H9 (cell line): ENCODE data around the gene MAL. TPM values are rescaled to one million over a fixed set of nuclear protein-coding genes. Genes with fewer than 3 reads are reported as not detected.

Experiments
- DNase-seq: peaks from one replicate; pipeline ENCODE4 v3.0.0-alpha.2; 2017
- H2AFZ ChIP-seq: one replicate; pipeline ENCODE4 v1.6.1; 2013; ENCODE audit warnings: mild to moderate bottlenecking, low read length, control low read depth, moderate library complexity
- H2AK5ac ChIP-seq: 2 replicates; pipeline ENCODE4 v1.6.1; 2013; ENCODE audit warnings: low read length, control low read depth, mixed read lengths; ENCODE audit not compliant: insufficient read length
- H2BK120ac ChIP-seq: one replicate; pipeline ENCODE4 v1.6.1; 2013; ENCODE audit warnings: low read depth, mild to moderate bottlenecking, low read length, control low read depth, inconsistent platforms; ENCODE audit not compliant: poor library complexity, severe bottlenecking
- H2BK12ac ChIP-seq: 2 replicates; pipeline ENCODE4 v1.6.1; 2013; ENCODE audit warnings: low read length, control low read depth, mixed read lengths, low read depth; ENCODE audit not compliant: insufficient read length
- H2BK15ac ChIP-seq: 2 replicates; pipeline ENCODE4 v1.6.1; 2013; ENCODE audit warnings: low read depth, low read length, control low read depth
- H2BK20ac ChIP-seq: one replicate; pipeline ENCODE4 v1.6.1; 2013; ENCODE audit warnings: low read depth, mild to moderate bottlenecking, low read length, control low read depth, inconsistent platforms; ENCODE audit not compliant: poor library complexity, severe bottlenecking
- H2BK5ac ChIP-seq: 2 replicates; pipeline ENCODE4 v1.6.1; 2013; ENCODE audit warnings: low read length, control low read depth, mixed read lengths; ENCODE audit not compliant: insufficient read length
- H3K14ac ChIP-seq: 2 replicates; pipeline ENCODE4 v1.6.1; 2013; ENCODE audit warnings: low read length, control low read depth; ENCODE audit not compliant: insufficient read depth
- H3K18ac ChIP-seq: 2 replicates; pipeline ENCODE4 v1.6.1; 2013; ENCODE audit warnings: low read depth, mild to moderate bottlenecking, mixed read lengths, low read length, control low read depth; ENCODE audit not compliant: insufficient read length
- H3K23ac ChIP-seq: 2 replicates; pipeline ENCODE4 v1.6.1; 2013; ENCODE audit warnings: low read length, control low read depth, mixed read lengths, low read depth; ENCODE audit not compliant: insufficient read length
- H3K23me2 ChIP-seq: 2 replicates; pipeline ENCODE4 v1.6.1; 2013; ENCODE audit warnings: low read depth, mild to moderate bottlenecking, mixed read lengths, low read length, control low read depth; ENCODE audit not compliant: insufficient read length, poor library complexity, severe bottlenecking
- H3K27ac ChIP-seq: 2 replicates; pipeline ENCODE4 v1.5.1; 2013; ENCODE audit warnings: low read length, control low read depth, mixed read lengths, low read depth; ENCODE audit not compliant: insufficient read length
- H3K27me3 ChIP-seq: 2 replicates; pipeline ENCODE4 v1.6.1; 2013; ENCODE audit warnings: low read length, control low read depth, inconsistent platforms; ENCODE audit not compliant: insufficient read depth
- H3K4ac ChIP-seq: 2 replicates; pipeline ENCODE4 v1.6.1; 2013; ENCODE audit warnings: low read depth, mild to moderate bottlenecking, control low read depth, inconsistent platforms, low read length, moderate library complexity
- H3K4me1 ChIP-seq: 2 replicates; pipeline ENCODE4 v1.6.1; 2013; ENCODE audit warnings: low read length, control low read depth, inconsistent platforms; ENCODE audit not compliant: insufficient read depth
- H3K4me2 ChIP-seq: 2 replicates; pipeline ENCODE4 v1.6.1; 2013; ENCODE audit warnings: low read length, control low read depth, mixed read lengths; ENCODE audit not compliant: insufficient read length, insufficient read depth
- H3K56ac ChIP-seq: 2 replicates; pipeline ENCODE4 v1.6.1; 2013; ENCODE audit warnings: low read depth, mild to moderate bottlenecking, mixed read lengths, low read length, control low read depth; ENCODE audit not compliant: insufficient read length
- H3K79me1 ChIP-seq: 2 replicates; pipeline ENCODE4 v1.6.1; 2013; ENCODE audit warnings: low read depth, mild to moderate bottlenecking, moderate library complexity, low read length, control low read depth, inconsistent platforms; ENCODE audit not compliant: insufficient read depth, poor library complexity, severe bottlenecking
- H3K79me2 ChIP-seq: 2 replicates; pipeline ENCODE4 v1.6.1; 2013; ENCODE audit warnings: low read length, control low read depth, inconsistent platforms; ENCODE audit not compliant: insufficient read depth
- H3K9ac ChIP-seq: 2 replicates; pipeline ENCODE4 v1.6.1; 2013; ENCODE audit warnings: low read length, control low read depth, mixed read lengths; ENCODE audit not compliant: insufficient read length; ENCODE audit errors: extremely low read depth
- H3K9me3 ChIP-seq: one replicate; pipeline ENCODE4 v1.6.1; 2013; ENCODE audit warnings: low read depth, low read length, inconsistent platforms; ENCODE audit not compliant: control insufficient read depth
- H3T11ph ChIP-seq: one replicate; pipeline ENCODE4 v1.6.1; 2013; ENCODE audit warnings: mild to moderate bottlenecking, low read length, control low read depth, inconsistent platforms
- H4K20me1 ChIP-seq: one replicate; pipeline ENCODE4 v1.6.1; 2013; ENCODE audit not compliant: control insufficient read depth, insufficient read length, insufficient read depth
- H4K5ac ChIP-seq: 2 replicates; pipeline ENCODE4 v1.6.1; 2013; ENCODE audit warnings: low read depth, mild to moderate bottlenecking, mixed read lengths, low read length, control low read depth; ENCODE audit not compliant: insufficient read length
- H4K8ac ChIP-seq: replicated peaks from 2 replicates; pipeline ENCODE4 v1.6.1; 2013; ENCODE audit warnings: low read length, control low read depth, mixed read lengths, low read depth; ENCODE audit not compliant: insufficient read length
- H4K91ac ChIP-seq: 2 replicates; pipeline ENCODE4 v1.6.1; 2013; ENCODE audit warnings: low read depth, mild to moderate bottlenecking, moderate library complexity, mixed read lengths, low read length, control low read depth; ENCODE audit not compliant: insufficient read length
- H3K27ac Mint-ChIP-seq, 3 experiments: 2 replicates in 2 of 3; 3 replicates in 1 of 3; pipeline ENCODE4 v1.8.0; 2020 to 2021; ENCODE audit warnings: mixed read lengths in 3 of 3, mild to moderate bottlenecking in 1 of 3, moderate library complexity in 1 of 3
- H3K27me3 Mint-ChIP-seq: 2 replicates; pipeline ENCODE4 v1.8.0; 2021; ENCODE audit warnings: low read depth, mild to moderate bottlenecking, moderate library complexity, mixed read lengths
- H3K36me3 Mint-ChIP-seq, 3 experiments: 2 replicates in 2 of 3; 3 replicates in 1 of 3; pipeline ENCODE4 v1.8.0; 2020 to 2021; ENCODE audit warnings: low read depth in 3 of 3, mixed read lengths in 3 of 3; ENCODE audit not compliant: insufficient read depth in 1 of 3
- H3K4me1 Mint-ChIP-seq, 2 experiments: 2 replicates each; pipeline ENCODE4 v1.8.0; 2020; ENCODE audit warnings: mixed read lengths in 2 of 2
- H3K4me3 Mint-ChIP-seq, 2 experiments: 2 replicates in 1 of 2; 3 replicates in 1 of 2; pipeline ENCODE4 v1.8.0; 2020 to 2021; ENCODE audit warnings: mild to moderate bottlenecking in 2 of 2, mixed read lengths in 2 of 2, moderate library complexity in 1 of 2
- H3K9me3 Mint-ChIP-seq, 2 experiments: 2 replicates in 1 of 2; 3 replicates in 1 of 2; pipeline ENCODE4 v1.8.0; 2020; ENCODE audit warnings: mild to moderate bottlenecking in 2 of 2, mixed read lengths in 2 of 2, moderate library complexity in 1 of 2
- CTCF ChIP-seq: fragments of 200-600 bp; sonication (generic); conservative IDR thresholded peaks from 3 replicates; pipeline ENCODE4 v1.8.0; 2021; ENCODE audit warnings: antibody characterized with exemption, mild to moderate bottlenecking
- WGBS: extraction: QIAGEN DNeasy Blood & Tissue Kit; methylation state at CpG from one replicate; pipeline ENCODE4 v1.1.7; 2013; ENCODE audit warnings: missing lambda C conversion rate, low lambda C conversion rate, mixed read lengths; ENCODE audit not compliant: insufficient read length; ENCODE audit errors: extremely low coverage; 5-methylcytosine and 5-hydroxymethylcytosine counted together
- total RNA-seq: library from RNA; stranded (reverse); gene quantifications from 2 replicates; pipeline ENCODE4 v1.2.1, GENCODE V29; 2021

The MAL gene
- total RNA-seq, 1 experiment from 2014 or later = not detected

- Histone ChIP-seq H3K23ac (no peak overlapping the region), H3K27me3 (peaks cover 8% of the 10 kb centered on the region)
- H3K27ac Mint-ChIP-seq = no peak overlapping the region
Observed at GRCh38 chr2:95031726-95032116, 6.2 kb downstream of the MAL start.

More at GRCh38 chr2:95031726-95032116, 6.2 kb downstream of the MAL start:
- DNase-seq = no peak
- Histone ChIP-seq H3K4me2 (no peak overlapping the region), H3K4ac (no peak overlapping the region), H3K27ac (no peak overlapping the region), H4K20me1 (no peaks in the 10 kb centered on the region), H4K91ac (no peak overlapping the region), H4K5ac (no peak overlapping the region), H3K14ac (no peak overlapping the region), H3T11ph (no peak overlapping the region), H3K9me3 (no peaks in the 10 kb centered on the region), H4K8ac (no peak overlapping the region), H3K56ac (no peak overlapping the region), H3K23me2 (no peaks in the 10 kb centered on the region), H2AK5ac (no peak overlapping the region), H3K9ac (no peak overlapping the region), H2BK20ac (no peak overlapping the region), H2BK5ac (no peak overlapping the region), H3K18ac (no peak overlapping the region), H3K79me1 (no peaks in the 10 kb centered on the region), H3K79me2 (no peaks in the 10 kb centered on the region), H2AFZ (no peak overlapping the region), H2BK12ac (no peak overlapping the region), H3K4me1 (peaks cover 2% of the 10 kb centered on the region; the same call in 1 of the 2 replicates), H2BK120ac (no peak overlapping the region), H2BK15ac (no peak overlapping the region)
- no peak for TF ChIP-seq CTCF
- Mint-ChIP-seq H3K9me3 (peaks cover 4% of the 10 kb centered on the region in 2 experiments; a peak in 4 of 5 replicates), H3K36me3 (peaks cover 0 to 2% (median 0%) of the 10 kb centered on the region in 3 experiments; a peak in 3 of 7 replicates), H3K4me1 (peaks cover 11 to 14% of the 10 kb centered on the region in 2 experiments), H3K27me3 (peaks cover 87% of the 10 kb centered on the region), H3K4me3 (no peak overlapping the region)
- WGBS = no CpG with 5 or more reads among the region's 1 CpG
